NCI-H1930 (cell line): ENCODE measurements around the gene AFF1.
"Not testable (repeated sequence)": the region's sequence is repeated elsewhere in the genome, so short reads cannot be mapped to it uniquely, and the experiment has no call there.

ENCODE experiments used
- DNase-seq, 2 experiments: peaks; one replicate each; lab custom pipeline; 2025; lab: John Stamatoyannopoulos, UW

The AFF1 gene

GRCh38 chr4:87080462-87080861 lies 145.7 kb downstream of the AFF1 start:
- DNase-seq: no peak

GRCh38 chr4:87081826-87082225 lies 147.0 kb downstream of the AFF1 start:
- no peak for DNase-seq

- DNase-seq: not testable (repeated sequence)
Measured at GRCh38 chr4:87085732-87086131, 150.9 kb downstream of the AFF1 start.

GRCh38 chr4:87086143-87086805 lies 151.5 kb downstream of the AFF1 start:
- no peak for DNase-seq

GRCh38 chr4:87087015-87087414 lies 152.2 kb downstream of the AFF1 start:
- DNase-seq: no peak

- no peak for DNase-seq
Measured at GRCh38 chr4:87087420-87087819, 152.6 kb downstream of the AFF1 start.

- DNase-seq: no peak
Measured at GRCh38 chr4:87088186-87088585, 153.4 kb downstream of the AFF1 start.

GRCh38 chr4:87089368-87089767 lies 154.6 kb downstream of the AFF1 start:
- no peak for DNase-seq

GRCh38 chr4:87090305-87090704 lies 155.5 kb downstream of the AFF1 start:
- DNase-seq: no peak

GRCh38 chr4:87092389-87093141 lies 157.8 kb downstream of the AFF1 start:
- no peak for DNase-seq

GRCh38 chr4:87093443-87094123 lies 158.8 kb downstream of the AFF1 start:
- DNase-seq: peak; percentile 22 to 24

- no peak for DNase-seq
Measured at GRCh38 chr4:87097075-87097474, 162.3 kb downstream of the AFF1 start.

GRCh38 chr4:87100168-87100567 lies 165.4 kb downstream of the AFF1 start:
- DNase-seq: no peak

GRCh38 chr4:87101543-87102199 lies 166.9 kb downstream of the AFF1 start:
- DNase-seq: no peak

GRCh38 chr4:87103086-87103485 lies 168.3 kb downstream of the AFF1 start:
- no peak for DNase-seq

GRCh38 chr4:87103691-87104187 lies 168.9 kb downstream of the AFF1 start:
- DNase-seq: no peak

GRCh38 chr4:87105101-87105845 lies 170.5 kb downstream of the AFF1 start:
- DNase-seq: no peak

- no peak for DNase-seq
Measured at GRCh38 chr4:87108142-87108546, 173.3 kb downstream of the AFF1 start.

GRCh38 chr4:87109121-87109520 lies 174.3 kb downstream of the AFF1 start:
- DNase-seq: no peak

- no peak for DNase-seq
Measured at GRCh38 chr4:87109945-87110344, 175.1 kb downstream of the AFF1 start.

GRCh38 chr4:87112063-87112462 lies 177.3 kb downstream of the AFF1 start:
- DNase-seq: no peak
